Cardiac muscle cell (in vitro differentiated cells and primary cell): ENCODE measurements around the gene CACNA2D3. TPM values are rescaled to one million over a fixed set of nuclear protein-coding genes. Genes with fewer than 3 reads are reported as not detected.

ENCODE experiments used
- DNase-seq, 2 donors: peaks; one replicate each; pipeline versions ENCODE4 v3.0.0 to v3.0.0-alpha.2; 2010 to 2017; ENCODE audit warnings: low read depth in 1 of 2, low spot score in 1 of 2
- H3K27ac ChIP-seq: fragments of 200-600 bp; sonication (generic); 2 replicates; pipeline ENCODE4 v1.5.1; 2016
- H3K27me3 ChIP-seq: fragments of 200-600 bp; sonication (generic); 2 replicates; pipeline ENCODE4 v1.6.0; 2016; ENCODE audit warnings: control low read depth
- H3K36me3 ChIP-seq: fragments of 200-600 bp; sonication (generic); 2 replicates; pipeline ENCODE4 v1.5.1; 2016; ENCODE audit warnings: control low read depth
- H3K4me1 ChIP-seq: fragments of 200-600 bp; sonication (generic); 2 replicates; pipeline ENCODE4 v1.8.1; 2017; ENCODE audit warnings: low read depth, mild to moderate bottlenecking, mixed run types
- H3K4me3 ChIP-seq: fragments of 200-600 bp; sonication (generic); 2 replicates; pipeline ENCODE4 v1.5.1; 2016; ENCODE audit warnings: mild to moderate bottlenecking
- H3K9me3 ChIP-seq: fragments of 200-600 bp; sonication (generic); 2 replicates; pipeline ENCODE4 v1.5.1; 2017; ENCODE audit warnings: low read depth, mild to moderate bottlenecking, control low read depth
- polyA plus RNA-seq: library from polyadenylated mRNA; unstranded; fragments of >200 nt; fragmentation: Nextera tagmentation; extraction: Ambion mirVana; gene quantifications from 2 replicates; pipeline ENCODE4 v1.2.1, GENCODE V29; 2016
- total RNA-seq: library from RNA; depleted of rRNA; stranded (reverse); fragments of >200 nt; gene quantifications from 2 replicates; pipeline ENCODE4 v1.2.3, GENCODE V29; 2016
- TF ChIP-seq, protein P1 (sequence below): IDR thresholded peaks from 2 replicates; pipeline ENCODE4 v1.5.1; 2012; ENCODE audit warnings: low read depth, mild to moderate bottlenecking, low read length

Gene CACNA2D3
- total and polyA plus RNA-seq, 2 experiments from 2014 or later: 0.45 to 0.59 TPM

DNA sequence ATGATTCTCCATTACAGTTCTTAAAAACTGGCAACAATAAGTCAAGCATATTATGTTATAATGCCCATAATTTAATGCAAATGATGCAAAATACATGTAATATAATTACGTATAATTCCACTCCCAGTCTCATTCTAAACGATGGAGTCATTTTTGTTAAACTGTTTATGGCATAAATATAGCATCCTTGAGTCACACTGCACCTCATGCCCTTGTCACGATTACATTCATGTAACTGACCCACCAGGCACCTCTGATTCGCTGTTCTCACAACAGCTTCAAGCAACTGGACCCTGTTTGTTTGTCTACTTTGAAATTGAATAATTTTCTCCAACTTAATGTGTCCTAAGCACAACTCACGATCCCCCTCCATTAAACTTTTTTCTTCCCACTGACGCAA is 953.5 kb downstream of the CACNA2D3 start:
- H3K9me3 ChIP-seq: no peaks in the 10 kb centered on the region
- no peaks in the 10 kb centered on the region for H3K4me1 ChIP-seq
- no peak overlapping the region for H3K27ac ChIP-seq
- TF ChIP-seq, protein P1, sequence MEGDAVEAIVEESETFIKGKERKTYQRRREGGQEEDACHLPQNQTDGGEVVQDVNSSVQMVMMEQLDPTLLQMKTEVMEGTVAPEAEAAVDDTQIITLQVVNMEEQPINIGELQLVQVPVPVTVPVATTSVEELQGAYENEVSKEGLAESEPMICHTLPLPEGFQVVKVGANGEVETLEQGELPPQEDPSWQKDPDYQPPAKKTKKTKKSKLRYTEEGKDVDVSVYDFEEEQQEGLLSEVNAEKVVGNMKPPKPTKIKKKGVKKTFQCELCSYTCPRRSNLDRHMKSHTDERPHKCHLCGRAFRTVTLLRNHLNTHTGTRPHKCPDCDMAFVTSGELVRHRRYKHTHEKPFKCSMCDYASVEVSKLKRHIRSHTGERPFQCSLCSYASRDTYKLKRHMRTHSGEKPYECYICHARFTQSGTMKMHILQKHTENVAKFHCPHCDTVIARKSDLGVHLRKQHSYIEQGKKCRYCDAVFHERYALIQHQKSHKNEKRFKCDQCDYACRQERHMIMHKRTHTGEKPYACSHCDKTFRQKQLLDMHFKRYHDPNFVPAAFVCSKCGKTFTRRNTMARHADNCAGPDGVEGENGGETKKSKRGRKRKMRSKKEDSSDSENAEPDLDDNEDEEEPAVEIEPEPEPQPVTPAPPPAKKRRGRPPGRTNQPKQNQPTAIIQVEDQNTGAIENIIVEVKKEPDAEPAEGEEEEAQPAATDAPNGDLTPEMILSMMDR: no peak
- peaks cover 2% of the 10 kb centered on the region for H3K27me3 ChIP-seq
- no peak overlapping the region for H3K4me3 ChIP-seq
- no peaks in the 10 kb centered on the region for H3K36me3 ChIP-seq
- DNase-seq: no peak

DNA sequence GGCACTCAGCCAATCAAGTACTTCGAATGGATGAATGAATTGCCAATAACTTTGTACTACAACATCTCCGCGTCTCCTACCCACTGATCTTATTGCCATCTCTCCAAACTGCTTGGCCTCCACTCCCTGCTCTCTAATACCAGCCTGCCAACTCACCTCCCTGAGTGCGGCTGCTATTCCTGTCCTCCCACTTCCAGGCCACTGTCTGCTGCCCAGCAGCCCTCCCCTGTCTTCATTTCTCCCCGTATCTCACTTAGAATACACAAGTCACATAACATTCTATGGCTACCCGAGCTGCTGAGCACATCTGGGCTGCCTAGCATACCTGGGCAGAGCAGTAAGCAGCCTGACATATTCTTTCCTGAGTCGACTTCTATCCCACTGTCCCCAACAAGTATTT is 955.4 kb downstream of the CACNA2D3 start:
- no peaks in the 10 kb centered on the region for H3K9me3 ChIP-seq
- H3K4me1 ChIP-seq: no peaks in the 10 kb centered on the region
- H3K27me3 ChIP-seq: peaks cover 6% of the 10 kb centered on the region
- TF ChIP-seq, protein P1: no peak
- H3K36me3 ChIP-seq: no peaks in the 10 kb centered on the region
- H3K4me3 ChIP-seq: no peak overlapping the region
- no peak overlapping the region for H3K27ac ChIP-seq
- no peak for DNase-seq

DNA sequence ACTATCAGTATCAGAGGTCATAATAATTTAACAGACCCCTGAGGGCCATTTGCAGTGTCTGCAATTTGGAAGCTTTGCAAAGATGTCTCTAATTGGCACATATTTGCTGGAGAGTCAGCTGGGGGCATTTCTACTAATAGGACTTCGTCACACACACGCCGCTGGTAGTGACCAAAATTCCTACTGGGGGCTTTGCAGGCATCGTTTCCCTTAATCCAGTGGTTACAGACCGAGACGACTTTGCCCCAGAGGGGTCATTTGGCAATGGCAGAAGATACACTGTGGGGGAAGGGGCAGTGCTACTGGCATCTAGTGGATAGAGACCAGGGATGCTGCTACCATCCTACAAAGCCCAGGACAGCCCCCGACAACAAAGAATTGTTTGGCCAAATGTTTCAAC is 956.5 kb downstream of the CACNA2D3 start:
- TF ChIP-seq, protein P1: no peak
- no peak for DNase-seq
- H3K4me3 ChIP-seq: no peak overlapping the region
- no peak overlapping the region for H3K27ac ChIP-seq
- H3K4me1 ChIP-seq: no peaks in the 10 kb centered on the region
- H3K9me3 ChIP-seq: no peaks in the 10 kb centered on the region
- peaks cover 6% of the 10 kb centered on the region for H3K27me3 ChIP-seq
- H3K36me3 ChIP-seq: no peaks in the 10 kb centered on the region

DNA sequence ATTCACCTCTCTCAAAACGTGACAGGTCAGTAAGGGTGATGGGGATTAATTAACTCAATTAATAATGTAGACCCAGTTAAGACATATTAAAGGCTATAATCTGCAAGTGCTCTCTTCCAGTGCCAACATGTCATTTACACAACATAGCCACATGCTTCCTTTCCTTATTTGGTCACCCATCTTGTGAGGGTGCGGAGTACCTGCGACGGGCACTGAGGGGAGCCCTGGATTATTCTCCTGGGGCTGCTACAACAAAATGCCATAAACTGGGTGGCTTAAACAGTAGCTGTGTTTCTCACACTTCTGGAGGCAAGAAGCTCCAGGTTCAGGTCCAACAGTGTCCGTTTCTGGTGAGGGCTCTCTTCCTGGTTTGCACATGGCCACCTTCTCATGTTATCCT is 962.9 kb downstream of the CACNA2D3 start:
- no peak for DNase-seq
- TF ChIP-seq, protein P1: no peak

DNA sequence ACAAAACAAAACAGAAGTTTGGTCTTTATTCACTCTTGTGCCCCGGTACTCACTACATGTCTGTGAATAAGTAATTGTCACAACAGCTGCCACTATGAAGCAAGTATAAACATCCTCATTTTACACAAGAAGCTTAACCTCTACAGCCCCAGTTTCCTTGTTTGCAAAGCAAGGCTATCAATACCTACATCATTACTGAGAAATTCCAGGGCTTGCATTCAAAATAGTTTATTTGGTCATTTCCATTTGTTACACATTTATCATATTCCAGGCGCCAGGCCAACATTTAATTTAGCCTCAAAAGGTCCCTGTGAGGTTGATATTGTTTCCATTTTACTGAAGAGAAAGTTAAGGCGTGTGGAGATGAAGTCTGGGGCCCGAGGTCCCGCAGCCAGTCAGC is 966.9 kb downstream of the CACNA2D3 start:
- Histone ChIP-seq H3K9me3 (no peaks in the 10 kb centered on the region), H3K27me3 (peaks cover 17% of the 10 kb centered on the region), H3K4me3 (no peak overlapping the region), H3K36me3 (no peaks in the 10 kb centered on the region), H3K27ac (no peak overlapping the region), H3K4me1 (no peaks in the 10 kb centered on the region)
- DNase-seq: peak in 1 of 2 donors; percentile 10
- TF ChIP-seq, protein P1: no peak

More for the DNA sequence above, 962.9 kb downstream of the CACNA2D3 start:
- Histone ChIP-seq H3K27ac (no peak overlapping the region), H3K9me3 (no peaks in the 10 kb centered on the region), H3K36me3 (no peaks in the 10 kb centered on the region), H3K4me3 (no peak overlapping the region), H3K4me1 (no peaks in the 10 kb centered on the region), H3K27me3 (peaks cover 23% of the 10 kb centered on the region)

DNA sequence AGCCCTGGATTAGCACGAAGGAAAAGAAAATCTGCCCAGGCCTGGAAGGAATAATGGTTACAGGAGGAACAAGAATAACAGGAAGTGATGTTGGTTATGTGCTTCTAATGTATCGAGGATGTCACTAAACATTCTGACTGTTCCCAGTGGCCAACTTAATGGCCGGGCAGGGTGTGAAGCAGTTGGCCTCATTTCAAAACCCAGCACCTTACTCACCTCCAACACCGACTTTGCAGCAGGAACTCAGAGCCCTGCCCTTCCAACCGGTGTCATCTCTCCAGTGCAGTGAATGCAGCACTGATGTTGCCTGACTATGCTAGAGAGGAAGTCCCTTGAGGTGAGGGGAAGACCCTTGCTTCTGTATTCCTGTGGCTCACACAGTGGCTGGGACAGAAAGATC is 967.9 kb downstream of the CACNA2D3 start:
- no peaks in the 10 kb centered on the region for H3K36me3 ChIP-seq
- H3K27me3 ChIP-seq: peaks cover 14% of the 10 kb centered on the region
- TF ChIP-seq, protein P1: no peak
- DNase-seq: no peak
- H3K9me3 ChIP-seq: no peaks in the 10 kb centered on the region
- no peak overlapping the region for H3K4me3 ChIP-seq
- no peak overlapping the region for H3K27ac ChIP-seq
- no peaks in the 10 kb centered on the region for H3K4me1 ChIP-seq
